ENCODE measurements around the gene NMT1.

The NMT1 gene

GRCh38 chr17:45132572-45133463 lies 71.7 kb downstream of the NMT1 start:
- in situ Hi-C loops (cut with MboI; ENCODE audit: low sequenced_read_pairs): no loop called here

GRCh38 chr17:45135192-45135977 lies 74.3 kb downstream of the NMT1 start, which contains the start of gene ACBD4:
Gene ACBD4, plus strand, starts transcription at chr17:45135687. Its CDS starts 458 bp downstream, at chr17:45136145.
- in situ Hi-C loops (cut with MboI; ENCODE audit: low sequenced_read_pairs): no loop called here

GRCh38 chr17:45135978-45136791 lies 75.1 kb downstream of the NMT1 start:
- in situ Hi-C loops (cut with MboI; ENCODE audit: low sequenced_read_pairs): no loop called here

- in situ Hi-C loops (cut with MboI; ENCODE audit: low sequenced_read_pairs): no loop called here
Measured at GRCh38 chr17:45136846-45137560, 75.9 kb downstream of the NMT1 start.

- in situ Hi-C loops (cut with MboI; ENCODE audit: low sequenced_read_pairs): no loop called here
Measured at GRCh38 chr17:45137561-45138305, 76.6 kb downstream of the NMT1 start.

GRCh38 chr17:45138911-45139532 lies 77.9 kb downstream of the NMT1 start:
- in situ Hi-C loops (cut with MboI; ENCODE audit: low sequenced_read_pairs): no loop called here

- in situ Hi-C loops (cut with MboI; ENCODE audit: low sequenced_read_pairs): no loop called here
Measured at GRCh38 chr17:45139533-45139920, 78.4 kb downstream of the NMT1 start.

- in situ Hi-C loops (cut with MboI; ENCODE audit: low sequenced_read_pairs): no loop called here
Measured at GRCh38 chr17:45143094-45143670, 82.1 kb downstream of the NMT1 start.

- in situ Hi-C loops (cut with MboI; ENCODE audit: low sequenced_read_pairs): no loop called here
Measured at GRCh38 chr17:45143767-45144198, 82.7 kb downstream of the NMT1 start.

- in situ Hi-C loops (cut with MboI; ENCODE audit: low sequenced_read_pairs): no loop called here
Measured at GRCh38 chr17:45144199-45145034, 83.3 kb downstream of the NMT1 start.

- in situ Hi-C loops (cut with MboI; ENCODE audit: low sequenced_read_pairs): no loop called here
Measured at GRCh38 chr17:45145035-45145389, 83.9 kb downstream of the NMT1 start.

GRCh38 chr17:45146166-45146565 lies 85.0 kb downstream of the NMT1 start:
- in situ Hi-C loops (cut with MboI; ENCODE audit: low sequenced_read_pairs): no loop called here

GRCh38 chr17:45146592-45146889 lies 85.4 kb downstream of the NMT1 start:
- in situ Hi-C loops (cut with MboI; ENCODE audit: low sequenced_read_pairs): no loop called here

- in situ Hi-C loops (cut with MboI; ENCODE audit: low sequenced_read_pairs): no loop called here
Measured at GRCh38 chr17:45146890-45147580, 85.9 kb downstream of the NMT1 start.

GRCh38 chr17:45147581-45148182 lies 86.6 kb downstream of the NMT1 start:
- in situ Hi-C loops (cut with MboI; ENCODE audit: low sequenced_read_pairs): no loop called here

- in situ Hi-C loops (cut with MboI; ENCODE audit: low sequenced_read_pairs): no loop called here
Measured at GRCh38 chr17:45148183-45149036, 87.3 kb downstream of the NMT1 start, which contains the start of gene HEXIM1. Gene HEXIM1, plus strand, starts transcription at chr17:45148475. Its CDS starts 716 bp downstream, at chr17:45149191.
